SK-N-SH (cell line): ENCODE data around the gene U2SURP. TPM values are rescaled to one million over a fixed set of nuclear protein-coding genes. Genes with fewer than 3 reads are reported as not detected.

Experiments used
- CTCF ChIA-PET: fragments of 300-600, 350-600 bp; formaldehyde crosslinking; extraction: SDS; loops from one replicate; lab custom pipeline; 2021; lab: Yijun Ruan, JAX
- POLR2A ChIA-PET: fragments of 350-600 bp; sonication (Branson Sonifier 250); formaldehyde crosslinking; extraction: SDS; loops from one replicate; lab custom pipeline; 2020; ENCODE audit warnings: antibody characterized with exemption, inconsistent platforms; lab: Yijun Ruan, JAX
- DNase-seq: peaks from one replicate; pipeline ENCODE4 v3.0.0; 2012
- H2AFZ ChIP-seq: fragments of 200-600 bp; sonication (generic); 2 replicates; pipeline ENCODE4 v1.8.1; 2016; ENCODE audit warnings: antibody characterized with exemption, mild to moderate bottlenecking, low read depth
- H3F3A ChIP-seq: fragments of 200-600 bp; sonication (generic); replicated peaks from 2 replicates; pipeline ENCODE3; 2016; ENCODE audit warnings: antibody characterized with exemption, mild to moderate bottlenecking; ENCODE audit not compliant: insufficient read depth
- H3K27ac ChIP-seq, 2 experiments: fragments of 200-500 bp in 1 of 2; fragments of 200-600 bp in 1 of 2; sonication (Bioruptor generic) in 1 of 2; sonication (generic), shearing (Covaris generic) in 1 of 2; 2 replicates each; pipeline versions ENCODE4 v1.5.1 to v1.6.1; 2014 to 2016; ENCODE audit warnings: low read depth in 2 of 2, inconsistent platforms in 1 of 2, low read length in 1 of 2, mild to moderate bottlenecking in 1 of 2, mixed read lengths in 1 of 2
- H3K27me3 ChIP-seq: fragments of 200-600 bp; sonication (generic), shearing (Covaris generic); 2 replicates; pipeline ENCODE4 v1.6.1; 2016; ENCODE audit warnings: mixed run types; ENCODE audit not compliant: insufficient read depth
- H3K36me3 ChIP-seq, 2 experiments: fragments of 200-500 bp in 1 of 2; fragments of 200-600 bp in 1 of 2; sonication (Bioruptor generic) in 1 of 2; sonication (generic) in 1 of 2; replicated peaks in 1 of 2; 2 replicates each; pipeline versions ENCODE3 to v1.5.1; 2014 to 2016; ENCODE audit warnings: low read length in 1 of 2, mild to moderate bottlenecking in 1 of 2; ENCODE audit not compliant: insufficient read depth in 2 of 2, control insufficient read depth in 1 of 2
- H3K4me1 ChIP-seq, 2 experiments: fragments of 200-500 bp in 1 of 2; fragments of 200-600 bp in 1 of 2; sonication (Bioruptor generic) in 1 of 2; sonication (generic), shearing (Covaris generic) in 1 of 2; 2 replicates each; pipeline versions ENCODE4 v1.5.1 to v1.6.1; 2014 to 2016; ENCODE audit warnings: low read depth in 1 of 2, low read length in 1 of 2, mixed run types in 1 of 2; ENCODE audit not compliant: insufficient read depth in 2 of 2, control insufficient read depth in 1 of 2
- H3K4me2 ChIP-seq: fragments of 200-600 bp; sonication (generic), shearing (Covaris generic); 2 replicates; pipeline ENCODE4 v1.6.1; 2017; ENCODE audit warnings: mixed run types
- H3K4me3 ChIP-seq, 2 experiments: fragments of 200-500 bp in 1 of 2; fragments of 200-600 bp in 1 of 2; sonication (Bioruptor generic) in 1 of 2; sonication (generic), shearing (Covaris generic) in 1 of 2; 2 replicates each; pipeline versions ENCODE4 v1.5.1 to v1.8.1; 2014 to 2016; ENCODE audit warnings: low read depth in 2 of 2, inconsistent platforms in 1 of 2, low read length in 1 of 2, mild to moderate bottlenecking in 1 of 2, mixed read lengths in 1 of 2, moderate library complexity in 1 of 2
- H3K79me2 ChIP-seq: fragments of 200-600 bp; sonication (generic); 2 replicates; pipeline ENCODE4 v1.8.1; 2017; ENCODE audit warnings: mild to moderate bottlenecking; ENCODE audit not compliant: insufficient read depth
- H3K9ac ChIP-seq: fragments of 200-600 bp; sonication (generic); 2 replicates; pipeline ENCODE4 v1.6.1; 2017; ENCODE audit warnings: mixed run types
- H3K9me2 ChIP-seq: fragments of 200-600 bp; sonication (generic); 2 replicates; pipeline ENCODE4 v1.6.1; 2017; ENCODE audit warnings: mixed run types
- H3K9me3 ChIP-seq: fragments of 200-600 bp; sonication (generic); 2 replicates; pipeline ENCODE4 v1.6.1; 2017; ENCODE audit warnings: mixed run types, mild to moderate bottlenecking, moderate library complexity
- H4K20me1 ChIP-seq: fragments of 200-600 bp; sonication (generic); 2 replicates; pipeline ENCODE4 v1.6.1; 2017; ENCODE audit warnings: mild to moderate bottlenecking, mixed run types; ENCODE audit not compliant: insufficient read depth
- CTCF ChIP-seq: fragments of 200-600 bp; sonication (generic); IDR thresholded peaks from 2 replicates; pipeline ENCODE4 v1.6.1; 2017; ENCODE audit warnings: antibody characterized with exemption, mild to moderate bottlenecking, moderate library complexity
- EP300 ChIP-seq, 2 experiments: IDR thresholded peaks; 2 replicates each; pipeline versions ENCODE4 v1.4.0 to v1.6.1; 2012; ENCODE audit warnings: borderline replicate concordance in 1 of 2, low read depth in 1 of 2, low read length in 1 of 2
- EZH2phosphoT487 ChIP-seq: fragments of 200-600 bp; sonication (generic); IDR thresholded peaks from 2 replicates; pipeline ENCODE4 v1.6.1; 2017; ENCODE audit warnings: low read depth, mixed run types, mild to moderate bottlenecking, antibody characterized with exemption, moderate library complexity, borderline replicate concordance
- FOXM1 ChIP-seq: IDR thresholded peaks from 2 replicates; pipeline ENCODE4 v1.4.0; 2012; ENCODE audit warnings: low read depth, mild to moderate bottlenecking
- IRF3 ChIP-seq: fragments of 150-350 bp; IDR thresholded peaks from 2 replicates; pipeline ENCODE4 v1.6.1; 2016; ENCODE audit warnings: mild to moderate bottlenecking, low read depth, low read length
- MEF2A ChIP-seq: IDR thresholded peaks from 2 replicates; pipeline ENCODE4 v1.4.0; 2012; ENCODE audit warnings: low read depth, borderline replicate concordance
- MXI1 ChIP-seq: IDR thresholded peaks from 2 replicates; pipeline ENCODE4 v1.6.1; 2012; ENCODE audit warnings: mild to moderate bottlenecking, low read depth, low read length, improper control_type of control experiment
- NFIC ChIP-seq: IDR thresholded peaks from 2 replicates; pipeline ENCODE4 v1.4.0; 2012; ENCODE audit warnings: borderline replicate concordance
- NRF1 ChIP-seq: IDR thresholded peaks from 2 replicates; pipeline ENCODE4 v1.6.1; 2012; ENCODE audit warnings: low read depth, mild to moderate bottlenecking, low read length
- RFX5 ChIP-seq: IDR thresholded peaks from 2 replicates; pipeline ENCODE4 v1.6.1; 2012; ENCODE audit warnings: mild to moderate bottlenecking, improper control_type of control experiment, low read length
- RXRA ChIP-seq: IDR thresholded peaks from 2 replicates; pipeline ENCODE4 v1.4.0; 2012; ENCODE audit warnings: low read depth, mild to moderate bottlenecking, borderline replicate concordance
- SIN3A ChIP-seq: IDR thresholded peaks from 2 replicates; pipeline ENCODE4 v1.6.1; 2012; ENCODE audit warnings: low read depth, mild to moderate bottlenecking, low read length, moderate library complexity, borderline replicate concordance
- USF2 ChIP-seq: fragments of 150-350 bp; IDR thresholded peaks from 2 replicates; pipeline ENCODE4 v1.6.1; 2017; ENCODE audit warnings: antibody characterized with exemption, low read length, low read depth, borderline replicate concordance
- ZBTB33 ChIP-seq: IDR thresholded peaks from 2 replicates; pipeline ENCODE4 v1.4.0; 2012; ENCODE audit warnings: low read depth, borderline replicate concordance
- WGBS: methylation state at CpG from one replicate; pipeline ENCODE4 v1.1.6; 2017; ENCODE audit warnings: low lambda C conversion rate; 5-methylcytosine and 5-hydroxymethylcytosine counted together
- polyA plus RNA-seq, 3 experiments: library from polyadenylated mRNA; depleted of rRNA; stranded (reverse); fragments of >200 nt; gene quantifications; 2 replicates each; pipeline ENCODE4 v1.2.3, GENCODE V29; 2012

The U2SURP gene
- polyA plus RNA-seq, 1 of the 3 experiments (the other 2 are of a cell fraction): 10.9 TPM

GRCh38 chr3:143065364-143065763 lies 64.0 kb downstream of the U2SURP start:
- Histone ChIP-seq H3K27me3 (no peaks in the 10 kb centered on the region), H3K9me3 (no peaks in the 10 kb centered on the region), H3K4me3 (no peak overlapping the region), H2AFZ (no peak overlapping the region), H3K9ac (no peak overlapping the region), H3K27ac (no peak overlapping the region), H3K4me2 (no peak overlapping the region), H4K20me1 (no peaks in the 10 kb centered on the region), H3K4me1 (no peaks in the 10 kb centered on the region), H3K79me2 (no peaks in the 10 kb centered on the region), H3F3A (peaks cover 9% of the 10 kb centered on the region), H3K36me3 (peaks cover 8 to 14% of the 10 kb centered on the region in 2 experiments), H3K9me2 (no peaks in the 10 kb centered on the region)
- no peak for DNase-seq
- ChIA-PET POLR2A (no interaction called here), CTCF (interaction anchor here (2.0 kb wide), 1 partner anchor 27 kb away, joined by 4 read pairs; no protein-coding TSS in a partner anchor)
- TF ChIP-seq RFX5: no peak
- no peak for TF ChIP-seq CTCF
- no peak for TF ChIP-seq FOXM1
- TF ChIP-seq NRF1: no peak
- TF ChIP-seq MXI1: no peak
- no peak for TF ChIP-seq IRF3
- TF ChIP-seq NFIC: no peak
- TF ChIP-seq EP300 (IDR thresholded peaks at IDR 0.05; ENCODE audit: borderline replicate concordance in 1 of 2, low read depth in 1 of 2, low read length in 1 of 2): no peak
- TF ChIP-seq EZH2phosphoT487: no peak
- TF ChIP-seq ZBTB33: no peak
- no peak for TF ChIP-seq USF2
- TF ChIP-seq MEF2A: no peak
- no peak for TF ChIP-seq RXRA
- no peak for TF ChIP-seq SIN3A
- WGBS: 98% methylated on average over 2 of the region's 2 CpGs
